ENCODE results near the gene ORM1.

The ORM1 gene

GRCh38 chr9:114371973-114372917 lies 49.3 kb downstream of the ORM1 start:
- no peak overlapping the region for H3K4me3 ChIP-seq (ENCODE audit: control insufficient read depth, low read depth, low read length)
- DNase-seq (ENCODE audit: low read depth): no peak
- no peak for TF ChIP-seq CTCF (IDR thresholded peaks at IDR 0.05; ENCODE audit: control insufficient read depth, insufficient read depth, low read depth, low read length, missing control alignments)

DNA sequence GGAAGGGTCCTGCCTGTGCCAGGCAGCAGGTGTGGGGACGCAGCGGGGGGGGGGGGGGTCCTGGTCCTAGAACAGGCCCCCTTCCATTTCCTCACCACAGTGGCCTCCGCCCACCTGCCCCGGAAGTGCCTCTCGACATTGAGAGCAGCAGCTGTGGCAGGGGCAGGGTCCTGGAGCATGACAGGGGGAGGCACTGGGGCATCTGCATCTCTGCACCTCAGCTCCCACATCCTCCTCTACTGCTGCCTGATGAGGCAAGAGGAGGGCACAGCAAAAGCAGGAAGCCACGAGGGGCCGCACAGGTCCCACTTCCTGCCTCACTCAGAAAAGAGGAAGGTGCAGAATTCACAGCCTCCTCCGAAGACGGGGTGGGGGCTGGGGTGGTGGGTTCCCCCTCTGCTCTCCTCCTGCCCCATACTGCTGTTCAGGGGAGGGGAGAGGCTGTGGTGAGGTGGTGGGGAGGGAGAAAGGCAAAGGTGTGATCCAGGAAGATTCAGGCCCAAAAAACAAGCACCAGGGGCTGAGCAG lies 50.1 kb downstream of the ORM1 start:
- no peak for TF ChIP-seq CTCF (IDR thresholded peaks at IDR 0.05; ENCODE audit: control insufficient read depth, insufficient read depth, low read depth, low read length, missing control alignments)
- no peak overlapping the region for H3K4me3 ChIP-seq (ENCODE audit: control insufficient read depth, low read depth, low read length)
- DNase-seq (ENCODE audit: low read depth): no peak

DNA sequence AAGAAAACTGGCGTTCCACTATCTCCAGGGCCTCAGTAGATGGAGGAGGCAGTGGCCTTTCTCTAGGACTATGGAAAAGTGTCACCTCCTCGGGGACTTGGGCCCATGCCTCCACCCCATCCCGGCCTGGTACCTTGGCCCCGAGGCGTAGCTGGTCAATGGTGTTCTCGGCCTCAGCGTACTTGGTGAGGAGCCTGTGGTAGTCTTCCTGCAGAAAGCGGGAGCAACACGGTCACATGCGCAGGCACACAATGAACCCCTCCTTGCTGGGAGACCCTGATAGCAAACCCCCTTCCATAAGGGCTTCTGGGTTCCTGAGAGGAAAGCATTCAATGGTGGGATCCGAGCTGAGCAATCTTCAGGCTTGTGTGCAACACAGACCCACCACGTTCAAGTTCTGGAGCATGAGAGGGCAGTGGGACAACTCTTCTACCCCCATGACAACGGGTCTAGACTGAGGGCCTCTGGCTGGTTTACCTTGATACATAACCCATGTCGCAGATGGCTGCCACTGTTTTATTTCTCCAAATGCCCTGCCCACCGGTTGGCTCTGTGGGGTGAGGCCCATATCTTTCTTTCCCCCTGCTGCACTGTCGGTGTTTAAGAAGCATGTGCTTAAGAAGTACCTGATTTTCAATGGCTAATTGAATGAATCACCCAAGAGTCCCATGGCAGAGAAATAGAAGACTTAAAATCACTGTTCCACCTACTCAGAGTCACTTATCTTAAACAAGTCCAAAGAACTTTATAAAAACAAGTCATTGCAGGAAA lies 51.2 kb downstream of the ORM1 start:
- no peak for TF ChIP-seq CTCF (IDR thresholded peaks at IDR 0.05; ENCODE audit: control insufficient read depth, insufficient read depth, low read depth, low read length, missing control alignments)
- no peak overlapping the region for H3K4me3 ChIP-seq (ENCODE audit: control insufficient read depth, low read depth, low read length)
- DNase-seq (ENCODE audit: low read depth): no peak

- no peak overlapping the region for H3K4me3 ChIP-seq (ENCODE audit: control insufficient read depth, low read depth, low read length)
- DNase-seq (ENCODE audit: low read depth): no peak
- TF ChIP-seq CTCF (IDR thresholded peaks at IDR 0.05; ENCODE audit: control insufficient read depth, insufficient read depth, low read depth, low read length, missing control alignments): no peak
Observed at GRCh38 chr9:114374936-114375335, 52.0 kb downstream of the ORM1 start.

- no peak overlapping the region for H3K4me3 ChIP-seq (ENCODE audit: control insufficient read depth, low read depth, low read length)
- DNase-seq (ENCODE audit: low read depth): no peak
- no peak for TF ChIP-seq CTCF (IDR thresholded peaks at IDR 0.05; ENCODE audit: control insufficient read depth, insufficient read depth, low read depth, low read length, missing control alignments)
Observed at GRCh38 chr9:114375386-114376175, 52.7 kb downstream of the ORM1 start.
